Stimulated activated naive CD4-positive, alpha-beta T cell (primary cell): ENCODE measurements around the gene VTI1A.
"Not testable (repeated sequence)": the region's sequence is repeated elsewhere in the genome, so short reads cannot be mapped to it uniquely, and the experiment has no call there.

ENCODE experiments used
- DNase-seq, 6 experiments: peaks; one replicate each; lab custom pipeline; 2025; lab: John Stamatoyannopoulos, UW

The VTI1A gene

GRCh38 chr10:112446855-112447619, at the start of gene VTI1A, which contains the start of gene ZDHHC6:
Gene VTI1A (plus strand): TSS chr10:112447215. CDS start chr10:112447374, 159 bp downstream.
Gene ZDHHC6 (minus strand): TSS chr10:112446914. CDS start chr10:112445436, 1,478 bp downstream.
- peak; percentile 73 to 95 (median 80) for DNase-seq

GRCh38 chr10:112397592-112397991, 49.4 kb upstream of the VTI1A start:
- no peak for DNase-seq

- DNase-seq = no peak
These were observed 44.1 kb upstream of the VTI1A start for GRCh38 chr10:112402917-112403316.

DNA sequence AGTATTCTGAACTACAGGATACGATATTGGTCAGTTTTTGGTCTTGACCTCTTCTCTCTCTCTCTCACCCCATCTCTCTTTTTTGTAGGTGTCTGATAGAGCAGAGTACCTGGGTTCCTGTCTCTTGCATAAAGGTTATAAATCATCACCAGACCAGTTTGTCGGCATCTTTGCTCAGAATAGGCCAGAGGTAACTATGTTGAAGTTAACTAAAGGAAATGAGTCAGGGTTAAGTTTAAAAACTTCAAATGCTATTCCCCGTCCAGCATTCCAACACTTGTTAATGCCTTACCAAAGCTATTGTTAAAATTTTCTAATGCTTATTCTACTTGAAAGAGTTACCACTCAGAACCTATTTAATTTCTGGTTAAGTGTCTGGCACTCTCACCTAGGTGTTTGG, 42.4 kb upstream of the VTI1A start:
- no peak for DNase-seq

DNA sequence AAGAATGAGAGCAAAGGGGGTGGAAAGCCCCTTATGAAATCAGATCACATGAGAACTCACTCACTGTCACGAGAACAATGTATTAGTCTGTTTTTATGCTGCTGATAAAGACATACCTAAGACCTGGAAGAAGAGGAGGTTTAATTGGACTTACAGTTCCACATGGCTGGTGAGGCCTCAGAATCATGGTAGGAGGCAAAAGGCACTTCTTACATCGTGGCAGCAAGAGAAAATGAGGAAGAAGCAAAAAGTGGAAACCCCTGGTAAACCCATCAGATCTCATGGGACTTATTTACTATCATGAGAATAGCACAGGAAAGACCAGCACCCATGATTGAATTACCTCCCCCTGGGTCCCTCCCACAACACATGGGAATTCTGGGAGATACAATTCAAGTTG, 40.2 kb upstream of the VTI1A start:
- not testable (repeated sequence) for DNase-seq

- no peak for DNase-seq
These were observed 39.3 kb upstream of the VTI1A start for GRCh38 chr10:112407696-112408095.

DNA sequence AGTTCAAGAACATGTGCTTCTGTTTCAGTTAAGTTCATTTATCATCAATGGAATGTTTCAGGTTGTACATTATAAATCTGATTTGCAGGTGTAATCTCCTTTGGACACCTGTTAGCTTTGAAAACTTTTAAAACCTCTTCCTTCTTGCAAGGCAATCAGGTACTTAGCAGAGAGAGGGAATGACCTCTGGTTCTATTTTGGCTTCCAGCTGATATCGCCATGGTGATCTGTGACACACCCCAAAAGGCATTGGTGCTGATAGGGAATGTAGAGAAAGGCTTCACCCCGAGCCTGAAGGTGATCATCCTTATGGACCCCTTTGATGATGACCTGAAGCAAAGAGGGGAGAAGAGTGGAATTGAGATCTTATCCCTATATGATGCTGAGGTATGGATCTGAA, 37.7 kb upstream of the VTI1A start:
- DNase-seq = no peak

GRCh38 chr10:112409755-112410154, 37.3 kb upstream of the VTI1A start:
- DNase-seq = no peak

DNA sequence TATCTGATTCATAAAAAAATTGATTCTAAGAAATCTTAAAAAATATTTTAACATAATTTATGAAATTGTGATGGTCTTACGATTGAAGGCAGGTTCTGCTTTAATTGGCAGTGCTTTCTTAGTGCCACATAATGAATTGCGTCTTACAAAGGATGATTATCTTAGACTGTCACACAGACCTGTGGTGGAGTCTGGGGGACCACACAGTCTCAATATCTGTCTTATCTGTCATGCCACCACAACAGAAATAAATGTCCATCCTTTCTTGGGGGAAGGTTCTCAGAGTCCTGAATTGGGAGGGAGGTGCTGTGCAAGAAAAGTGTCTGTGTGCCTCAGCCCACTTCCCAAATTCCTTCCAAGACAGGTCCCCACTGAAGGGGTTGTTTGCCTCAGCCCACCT, 34.3 kb upstream of the VTI1A start:
- DNase-seq = no peak

DNA sequence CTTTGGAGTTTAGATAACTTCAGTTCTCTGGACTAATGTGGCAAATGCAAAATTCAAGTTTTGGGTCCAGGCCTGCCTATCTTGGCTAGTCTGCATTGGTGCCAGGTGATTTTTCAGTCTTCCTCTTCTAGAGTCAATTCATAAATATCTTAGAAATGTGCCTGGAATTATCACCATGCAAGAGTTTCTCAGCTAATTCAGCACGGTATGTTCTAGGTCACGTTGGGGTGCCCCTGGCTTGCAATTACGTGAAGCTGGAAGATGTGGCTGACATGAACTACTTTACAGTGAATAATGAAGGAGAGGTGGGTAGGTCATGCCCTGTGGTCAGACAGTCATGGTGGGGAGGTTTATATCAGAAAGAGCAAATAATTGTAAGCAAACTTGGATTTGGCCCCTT, 25.3 kb upstream of the VTI1A start:
- DNase-seq = no peak

- DNase-seq = no peak
These were observed 22.4 kb upstream of the VTI1A start for GRCh38 chr10:112424651-112425050.

DNA sequence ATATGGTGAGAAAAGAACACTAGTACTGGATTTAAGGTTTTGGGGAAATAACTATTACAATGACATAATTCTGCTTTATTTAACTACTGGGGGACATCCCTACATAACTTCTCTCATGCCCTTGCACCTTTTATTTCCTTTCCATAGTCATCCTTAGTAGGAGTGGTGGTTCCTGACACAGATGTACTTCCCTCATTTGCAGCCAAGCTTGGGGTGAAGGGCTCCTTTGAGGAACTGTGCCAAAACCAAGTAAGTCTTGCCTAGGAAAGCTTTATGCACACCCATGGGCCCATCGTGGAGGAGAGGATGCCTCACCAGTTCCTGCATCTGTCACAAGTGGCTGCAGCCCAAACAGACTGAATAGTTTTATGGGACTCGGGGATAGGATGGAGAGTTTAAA, 20.9 kb upstream of the VTI1A start:
- no peak for DNase-seq

DNA sequence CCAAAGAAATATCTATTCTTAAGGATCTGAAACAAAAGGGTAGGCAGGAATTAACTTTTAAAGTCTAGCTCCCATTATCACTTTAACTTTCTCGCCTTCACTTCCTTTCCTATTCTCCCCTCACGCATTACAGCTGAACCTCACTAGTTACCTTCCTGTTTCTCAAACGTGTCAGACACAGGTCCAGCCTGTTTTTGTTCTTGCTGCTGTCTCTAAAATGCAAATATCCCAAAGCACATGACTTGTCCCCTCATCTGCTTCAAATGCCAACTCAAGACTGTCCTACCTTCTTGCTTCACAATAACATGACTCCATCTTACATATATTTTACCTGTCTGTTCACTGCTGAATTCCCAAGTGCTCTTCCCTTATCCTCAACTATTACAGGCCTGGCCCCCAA, 17.9 kb upstream of the VTI1A start:
- no peak for DNase-seq

GRCh38 chr10:112429654-112430230, 17.3 kb upstream of the VTI1A start:
- DNase-seq = no peak

DNA sequence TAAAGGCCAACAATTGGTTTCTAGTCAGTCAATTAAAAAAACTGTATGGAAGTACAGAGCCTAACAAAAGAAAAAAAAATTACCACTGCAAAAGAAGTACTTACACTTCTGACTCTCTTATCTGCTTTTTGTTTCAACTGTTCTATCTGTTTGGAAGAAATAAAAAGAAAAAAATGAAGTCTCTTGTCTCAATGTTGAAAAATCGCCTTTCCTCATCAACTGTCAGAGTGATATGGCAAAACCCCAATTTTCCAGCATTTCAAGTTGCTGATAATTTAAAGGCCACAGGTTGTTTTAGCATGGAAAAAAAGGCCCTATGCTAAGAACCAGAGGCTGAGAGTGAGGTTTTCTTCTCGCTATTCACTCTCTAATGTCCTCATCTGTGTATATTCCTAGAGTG, 13.9 kb upstream of the VTI1A start:
- no peak for DNase-seq

- DNase-seq = no peak
These were observed 11.9 kb upstream of the VTI1A start for GRCh38 chr10:112434988-112435619.

DNA sequence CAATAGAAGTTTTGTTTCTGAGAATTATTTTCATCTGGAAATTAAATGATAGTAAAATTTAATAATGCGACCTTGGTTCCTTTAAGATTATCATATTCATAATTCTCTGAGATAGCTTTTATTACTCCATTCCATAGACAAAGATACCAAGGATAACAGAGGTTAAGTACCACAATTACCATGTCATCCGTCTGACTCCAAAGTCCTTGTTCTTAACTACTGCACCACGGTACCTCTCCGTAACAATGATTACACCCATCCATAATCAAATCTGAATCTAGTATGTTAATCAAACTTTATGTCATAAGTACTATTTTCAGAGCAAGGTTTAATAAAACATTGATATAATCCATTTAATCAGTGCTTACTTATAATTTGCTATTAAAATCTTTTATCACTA, 8.7 kb upstream of the VTI1A start:
- no peak for DNase-seq

- DNase-seq = no peak
These were observed 5.5 kb upstream of the VTI1A start for GRCh38 chr10:112441520-112441919.

GRCh38 chr10:112442063-112442462, 5.0 kb upstream of the VTI1A start:
- DNase-seq = no peak

DNA sequence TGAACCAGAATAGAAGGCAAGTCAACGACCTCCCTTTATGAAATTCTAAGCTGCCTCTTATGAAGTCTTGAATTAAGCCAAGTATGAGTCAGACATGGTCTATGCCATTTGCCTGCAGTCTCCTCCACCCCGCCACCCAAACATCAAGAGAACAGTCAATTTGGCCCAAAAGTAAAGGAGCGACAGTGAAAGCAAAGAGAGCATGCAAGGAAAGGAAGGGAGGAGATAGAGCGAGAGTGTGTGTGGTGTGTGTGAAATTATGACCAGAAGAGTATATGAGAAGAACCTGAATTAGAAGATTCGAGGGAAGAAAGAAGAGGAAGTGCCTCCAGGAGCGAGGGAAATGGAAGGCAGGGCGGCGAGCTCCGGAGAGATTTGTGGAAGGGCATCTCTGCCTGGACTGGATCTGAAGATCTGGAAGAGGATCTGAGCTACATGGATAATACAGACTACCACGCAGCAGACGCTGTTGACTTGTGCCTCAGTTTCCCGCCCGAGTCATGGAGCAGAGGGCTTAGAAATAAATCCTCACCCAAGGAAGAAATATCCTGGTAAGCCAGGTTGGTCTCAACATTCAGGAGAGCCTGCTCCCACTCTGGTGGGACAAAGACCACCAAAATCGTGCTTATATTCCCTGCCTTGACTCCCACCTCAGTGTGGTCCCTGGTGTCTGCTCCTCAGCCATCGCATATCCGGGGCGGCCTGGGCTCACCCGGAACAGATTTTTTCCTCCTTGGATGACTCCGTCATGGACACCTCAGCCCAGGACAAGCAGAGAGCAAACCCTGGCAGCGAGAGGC, 760 bp upstream of the VTI1A start:
- DNase-seq = peak in 1 of 6 experiments; percentile 38

DNA sequence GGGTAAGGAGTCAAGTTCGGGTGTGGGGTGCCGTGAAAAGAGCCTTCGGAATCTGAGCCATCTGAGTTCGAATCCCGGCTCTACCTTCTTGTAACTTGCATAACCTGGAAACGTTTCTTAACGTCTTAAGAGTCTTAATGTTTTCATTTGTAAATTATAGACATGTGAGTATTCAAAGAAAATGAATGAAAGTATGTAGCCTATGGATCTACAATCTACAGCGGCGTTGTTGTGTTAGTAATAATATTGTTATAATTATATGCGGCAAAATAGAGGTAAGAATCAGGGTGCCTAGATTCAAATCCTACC, 559 bp downstream of the VTI1A start:
- no peak for DNase-seq

- DNase-seq = no peak
These were observed 1.9 kb downstream of the VTI1A start for GRCh38 chr10:112448888-112449287.
